GM21526 (cell line): Measurements from ENCODE around the gene NRP1.
"Not testable (repeated sequence)": the region's sequence is repeated elsewhere in the genome, so short reads cannot be mapped to it uniquely, and the experiment has no call there.

Source experiments
- ATAC-seq: cut with Tn5 transposase; IDR thresholded peaks from one replicate; pipeline ENCODE4 v1.9.1; 2021; ENCODE audit warnings: moderate library complexity; ENCODE audit not compliant: unreplicated experiment, low FRiP score

The NRP1 gene

GRCh38 chr10:33241351-33241750 lies 93.1 kb downstream of the NRP1 start:
- ATAC-seq, result no peak

- no peak for ATAC-seq
These were observed 93.5 kb downstream of the NRP1 start for GRCh38 chr10:33240931-33241330.

DNA sequence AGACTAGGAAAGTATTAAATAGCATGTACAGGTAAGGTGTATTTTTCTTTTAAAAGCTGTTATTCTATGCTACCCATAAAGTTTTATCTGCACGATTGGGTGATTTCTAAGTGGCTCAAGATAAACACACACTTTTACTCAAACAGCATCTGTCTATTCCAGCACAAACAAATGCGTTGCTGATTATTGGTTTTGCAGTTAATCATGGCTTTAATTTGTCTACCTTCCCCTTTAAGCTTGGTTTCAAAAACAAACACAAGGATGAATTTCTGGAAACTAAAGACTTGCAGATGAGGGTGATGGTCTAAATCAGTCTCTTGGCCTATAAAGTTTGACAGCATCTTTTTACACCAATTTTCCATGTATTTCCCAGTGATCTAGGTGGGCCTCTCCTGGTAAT lies 94.2 kb downstream of the NRP1 start:
- ATAC-seq, result no peak

DNA sequence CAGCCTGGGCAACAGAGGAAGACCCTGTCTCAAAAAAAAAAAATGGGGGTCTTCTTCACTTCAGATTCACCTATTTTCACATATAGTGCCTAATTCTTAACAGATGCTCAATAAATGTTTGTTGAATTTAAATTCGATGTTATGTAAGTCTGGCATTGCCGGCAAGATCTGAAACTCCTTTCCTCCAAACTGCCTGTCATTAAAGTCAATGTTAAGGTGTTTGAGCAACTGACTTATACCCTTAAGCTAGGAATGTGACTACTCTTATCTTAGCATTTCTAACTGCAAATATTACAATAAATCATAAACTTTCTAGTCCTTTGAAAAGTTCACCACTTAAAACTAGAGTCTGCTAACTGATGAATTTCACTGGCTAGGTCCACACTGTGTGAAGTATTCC lies 95.2 kb downstream of the NRP1 start:
- no peak for ATAC-seq

DNA sequence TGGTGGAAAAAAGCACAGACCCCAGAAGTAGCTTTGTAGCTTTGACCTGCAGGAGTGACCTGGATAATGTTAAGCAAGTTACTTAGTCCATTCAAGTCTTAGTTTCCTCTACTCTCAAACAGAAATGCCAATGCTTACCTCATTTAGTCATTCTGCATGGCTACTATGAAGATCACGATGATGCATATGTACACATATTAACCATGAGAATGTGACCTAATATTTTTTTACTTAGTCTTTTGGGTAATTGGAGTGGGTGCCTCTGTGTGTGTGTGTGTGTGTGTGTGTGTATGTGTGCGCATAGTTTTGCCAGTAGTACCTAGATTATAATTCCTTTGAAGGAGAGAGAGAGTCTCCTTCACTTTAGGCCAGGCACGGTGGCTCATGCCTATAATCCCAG lies 95.8 kb downstream of the NRP1 start:
- no peak for ATAC-seq

GRCh38 chr10:33237736-33238624 lies 96.5 kb downstream of the NRP1 start:
- no peak for ATAC-seq

- no peak for ATAC-seq
These were observed 97.6 kb downstream of the NRP1 start for GRCh38 chr10:33236916-33237315.

GRCh38 chr10:33235951-33236350 lies 98.5 kb downstream of the NRP1 start:
- no peak for ATAC-seq

GRCh38 chr10:33235251-33235884 lies 99.1 kb downstream of the NRP1 start:
- no peak for ATAC-seq

DNA sequence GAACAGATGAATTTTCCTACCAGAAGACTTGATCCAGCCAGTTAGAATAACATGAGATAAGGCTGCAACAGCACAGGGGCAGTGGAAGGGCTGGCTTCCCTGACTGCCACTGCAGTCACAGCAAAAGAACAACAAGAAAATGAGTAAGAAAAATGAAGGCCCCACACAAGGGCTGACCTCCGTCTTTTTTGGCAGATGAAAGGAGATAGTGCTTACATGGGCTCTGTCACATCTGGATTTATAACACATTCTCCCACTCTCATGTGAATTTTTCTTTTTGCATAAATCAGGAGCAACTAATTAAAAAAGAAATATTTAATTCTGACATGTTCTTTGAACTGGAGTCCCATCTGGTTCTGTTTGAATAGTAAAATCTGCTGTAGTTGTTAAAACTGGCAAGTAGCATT lies 99.6 kb downstream of the NRP1 start:
- no peak for ATAC-seq

DNA sequence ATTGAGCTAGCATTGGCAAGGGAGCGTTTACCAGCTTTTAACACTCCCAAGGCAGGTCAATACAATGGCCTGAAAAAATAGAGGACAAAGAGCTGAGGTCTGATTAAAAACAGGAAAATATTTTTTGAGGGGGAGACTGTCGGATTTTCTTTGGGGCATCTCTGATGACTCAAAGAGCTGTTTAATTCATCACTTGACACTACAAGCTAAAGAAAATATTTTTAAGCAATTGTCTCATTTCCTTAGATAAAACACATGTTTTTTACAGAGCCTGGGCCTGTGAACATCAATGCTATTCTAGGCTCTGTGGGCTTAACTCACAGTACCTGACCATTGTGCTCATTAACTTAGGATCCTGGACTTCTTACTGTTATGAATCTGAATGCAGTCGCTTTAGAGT lies 100.8 kb downstream of the NRP1 start:
- ATAC-seq, result no peak

- ATAC-seq, result no peak
These were observed 101.2 kb downstream of the NRP1 start for GRCh38 chr10:33233221-33233620.

GRCh38 chr10:33231621-33232350 lies 102.7 kb downstream of the NRP1 start:
- no peak for ATAC-seq

- no peak for ATAC-seq
These were observed 104.6 kb downstream of the NRP1 start for GRCh38 chr10:33229949-33230267.

GRCh38 chr10:33229252-33229948 lies 105.1 kb downstream of the NRP1 start:
- no peak for ATAC-seq

- no peak for ATAC-seq
These were observed 106.0 kb downstream of the NRP1 start for GRCh38 chr10:33228426-33228825.

DNA sequence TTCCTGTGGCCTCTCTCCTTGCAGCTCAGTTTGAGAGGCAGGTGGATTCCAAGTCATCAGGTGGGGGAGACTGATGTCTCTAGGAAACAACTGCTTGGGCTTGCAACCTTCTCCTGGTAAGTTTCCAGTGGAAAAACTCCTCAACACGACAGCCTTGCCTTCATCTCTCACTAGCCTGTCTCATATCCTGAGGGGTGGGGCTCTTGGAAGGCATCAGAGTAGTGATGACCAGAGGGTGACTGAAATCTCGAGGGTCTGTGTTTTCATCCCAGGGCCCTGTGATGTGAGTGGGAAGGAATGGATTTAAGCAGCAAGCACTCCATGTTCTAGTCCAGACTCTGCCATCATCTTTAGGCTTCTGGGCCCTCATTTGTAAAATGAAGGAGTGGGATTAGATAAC lies 107.0 kb downstream of the NRP1 start:
- ATAC-seq, result no peak

- no peak for ATAC-seq
These were observed 110.1 kb downstream of the NRP1 start for GRCh38 chr10:33224251-33224965.

DNA sequence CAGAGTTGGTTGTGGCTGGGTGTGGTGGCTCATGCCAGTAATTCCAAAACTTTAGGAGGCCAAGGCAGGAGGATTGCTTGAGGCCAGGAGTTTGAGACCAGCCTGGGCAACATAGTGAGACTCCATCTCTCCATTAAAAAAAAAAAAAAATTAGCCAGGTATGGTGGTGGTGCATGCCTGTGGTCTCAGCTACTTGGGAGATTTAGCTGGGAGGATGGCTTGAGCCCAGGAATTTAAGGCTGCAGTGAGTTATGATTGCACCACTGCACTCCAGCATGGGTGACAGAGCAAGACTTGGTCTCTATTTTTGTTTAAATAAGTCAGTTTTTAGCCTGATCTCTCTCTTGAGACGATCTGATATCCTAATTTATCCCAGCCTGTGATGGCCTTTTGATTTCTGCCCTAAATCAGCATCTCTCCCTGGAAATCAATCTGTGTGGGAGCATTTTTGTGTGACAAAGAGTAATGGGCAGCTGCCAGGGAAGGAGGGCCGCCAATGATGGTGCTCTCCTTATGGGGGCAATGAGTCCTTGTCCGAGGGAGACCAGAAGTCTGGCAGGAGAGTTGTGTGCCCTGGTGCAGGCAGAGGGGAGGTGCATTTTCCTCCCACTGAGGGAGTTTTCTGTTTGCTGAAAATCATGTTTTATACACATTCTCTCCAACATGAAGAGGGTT lies 111.0 kb downstream of the NRP1 start:
- no peak for ATAC-seq

- ATAC-seq, result not testable (repeated sequence)
These were observed 112.2 kb downstream of the NRP1 start for GRCh38 chr10:33222304-33222703.
